Upper lobe of left lung (tissue), 6 donors: ENCODE data around the gene FNDC1. TPM values are rescaled to one million over a fixed set of nuclear protein-coding genes. Genes with fewer than 3 reads are reported as not detected.
A peak's percentile ranks its signal among the peaks of the same experiment; 100 is the strongest.

Experiments used
- ATAC-seq, 2 donors: fragments of 200-7000 bp; cut with Tn5 transposase; one replicate each; pipeline ENCODE4 v1.9.1; 2022; ENCODE audit warnings: mild to moderate bottlenecking in 2 of 2, moderate library complexity in 2 of 2; ENCODE audit not compliant: low FRiP score in 2 of 2
- DNase-seq, 2 donors: peaks; one replicate each; pipeline ENCODE4 v3.0.0-alpha.2; 2019 to 2020
- H3K27ac ChIP-seq, 4 donors: fragments of 200-600 bp; sonication (generic); one replicate each; pipeline ENCODE4 v1.5.1; 2016 to 2019
- H3K27me3 ChIP-seq, 4 donors: fragments of 200-600 bp; sonication (generic); one replicate each; pipeline ENCODE4 v1.5.1; 2017 to 2019
- H3K36me3 ChIP-seq, 4 donors: fragments of 200-600 bp; sonication (generic); one replicate each; pipeline ENCODE4 v1.5.1; 2016 to 2019
- H3K4me1 ChIP-seq, 4 donors: fragments of 200-600 bp; sonication (generic); one replicate each; pipeline ENCODE4 v1.5.1; 2018 to 2019
- H3K4me3 ChIP-seq, 4 donors: fragments of 200-600 bp; sonication (generic); one replicate each; pipeline ENCODE4 v1.5.1; 2017 to 2019; ENCODE audit warnings: mild to moderate bottlenecking in 2 of 4, moderate library complexity in 1 of 4
- H3K9me3 ChIP-seq, 4 donors: fragments of 200-600 bp; sonication (generic); one replicate each; pipeline ENCODE4 v1.5.1; 2018 to 2019
- CTCF ChIP-seq, 6 experiments: fragments of 450-650 bp in 4 of 6; fragments of 200-600 bp in 2 of 6; sonication (generic) in 2 of 6; IDR thresholded peaks; one replicate each; pipeline ENCODE4 v1.5.1; 2016 to 2019; ENCODE audit warnings: antibody characterized with exemption in 6 of 6
- EP300 ChIP-seq, 4 donors: sonication (generic); formaldehyde crosslinking; IDR thresholded peaks; one replicate each; pipeline ENCODE4 v1.5.1; 2017; ENCODE audit warnings: antibody characterized with exemption in 4 of 4, control low read depth in 2 of 4
- POLR2A ChIP-seq, 4 donors: fragments of 450-650 bp; IDR thresholded peaks; one replicate each; pipeline ENCODE4 v1.5.1; 2016 to 2017; ENCODE audit warnings: antibody characterized with exemption in 4 of 4, mild to moderate bottlenecking in 2 of 4
- POLR2AphosphoS5 ChIP-seq, 2 donors: sonication (generic); formaldehyde crosslinking; IDR thresholded peaks; one replicate each; pipeline ENCODE4 v1.5.1; 2017; ENCODE audit warnings: antibody characterized with exemption in 2 of 2
- WGBS, 2 donors: methylation state at CpG; one replicate each; pipeline ENCODE4 v1.1.5; 2017 to 2018; 5-methylcytosine and 5-hydroxymethylcytosine counted together
- total RNA-seq, 6 donors: library from RNA; depleted of rRNA in 4 of 6; stranded (reverse); fragments of >200 nt in 4 of 6; gene quantifications; one replicate each; pipeline versions ENCODE4 v1.1.0 to v1.2.1, GENCODE V29; 2016 to 2021
- donor health status: DM: no; HTN: no; CAD: no; lungs with moderate emphysema.
- donor health status: DM: no; HTN: yes; CAD: no; lungs with severe emphysema.

FNDC1 gene
- total RNA-seq, 6 donors from 2014 or later = 0.30 to 1.8 (median 0.65) TPM; not detected in 2

GRCh38 chr6:159302594-159302992 lies 133.4 kb downstream of the FNDC1 start:
- 65 to 72% methylated on average over 5 of the region's 5 CpGs for WGBS, 2 donors

GRCh38 chr6:159303159-159303558 lies 134.0 kb downstream of the FNDC1 start:
- H3K27me3 ChIP-seq = no peaks in the 10 kb centered on the region
- WGBS, 2 donors = 72 to 81% methylated on average over 2 of the region's 2 CpGs
- DNase-seq = no peak
- ATAC-seq = no peak
- no peaks in the 10 kb centered on the region for H3K9me3 ChIP-seq
- H3K4me3 ChIP-seq = no peak overlapping the region
- TF ChIP-seq EP300 (IDR thresholded peaks at IDR 0.05) = no peak
- no peak for TF ChIP-seq POLR2AphosphoS5 (IDR thresholded peaks at IDR 0.05)
- TF ChIP-seq CTCF (IDR thresholded peaks at IDR 0.05) = no peak
- TF ChIP-seq POLR2A (IDR thresholded peaks at IDR 0.05) = no peak
- no peaks in the 10 kb centered on the region for H3K36me3 ChIP-seq
- H3K4me1 ChIP-seq = no peaks in the 10 kb centered on the region
- no peak overlapping the region for H3K27ac ChIP-seq

More at GRCh38 chr6:159302594-159302992, 133.4 kb downstream of the FNDC1 start:
- Histone ChIP-seq H3K36me3 (no peaks in the 10 kb centered on the region), H3K9me3 (no peaks in the 10 kb centered on the region), H3K4me1 (no peaks in the 10 kb centered on the region), H3K27me3 (no peaks in the 10 kb centered on the region), H3K4me3 (no peak overlapping the region), H3K27ac (no peak overlapping the region)
- no peak for DNase-seq
- ATAC-seq = no peak
- TF ChIP-seq CTCF (IDR thresholded peaks at IDR 0.05) = no peak
- TF ChIP-seq POLR2AphosphoS5 (IDR thresholded peaks at IDR 0.05) = no peak
- no peak for TF ChIP-seq EP300 (IDR thresholded peaks at IDR 0.05)
- TF ChIP-seq POLR2A (IDR thresholded peaks at IDR 0.05) = no peak

GRCh38 chr6:159303784-159304183 lies 134.6 kb downstream of the FNDC1 start:
- ATAC-seq (no peak), DNase-seq (peak in 1 of 2 donors; percentile 45)
- TF ChIP-seq POLR2A (IDR thresholded peaks at IDR 0.05) (no peak), POLR2AphosphoS5 (IDR thresholded peaks at IDR 0.05) (no peak), EP300 (IDR thresholded peaks at IDR 0.05) (no peak), CTCF (IDR thresholded peaks at IDR 0.05) (no peak)
- H3K9me3 ChIP-seq = no peaks in the 10 kb centered on the region
- H3K4me3 ChIP-seq = no peak overlapping the region
- H3K4me1 ChIP-seq = no peaks in the 10 kb centered on the region
- 68 to 82% methylated on average over 3 to 6 of the region's 6 CpGs for WGBS, 2 donors
- H3K27me3 ChIP-seq = no peaks in the 10 kb centered on the region
- no peaks in the 10 kb centered on the region for H3K36me3 ChIP-seq
- H3K27ac ChIP-seq = no peak overlapping the region

- no peaks in the 10 kb centered on the region for H3K4me1 ChIP-seq
- H3K4me3 ChIP-seq = no peak overlapping the region
- no peaks in the 10 kb centered on the region for H3K36me3 ChIP-seq
- no peak overlapping the region for H3K27ac ChIP-seq
- no peak for ATAC-seq
- 73 to 87% methylated on average over 1 of the region's 1 CpG for WGBS, 2 donors
- DNase-seq = no peak
- H3K9me3 ChIP-seq = no peaks in the 10 kb centered on the region
- H3K27me3 ChIP-seq = no peaks in the 10 kb centered on the region
- TF ChIP-seq POLR2A (IDR thresholded peaks at IDR 0.05) (no peak), CTCF (IDR thresholded peaks at IDR 0.05) (no peak), POLR2AphosphoS5 (IDR thresholded peaks at IDR 0.05) (no peak), EP300 (IDR thresholded peaks at IDR 0.05) (no peak)
Measured at GRCh38 chr6:159304641-159305040, 135.4 kb downstream of the FNDC1 start.

GRCh38 chr6:159305159-159305558 lies 136.0 kb downstream of the FNDC1 start:
- no peak for DNase-seq
- Histone ChIP-seq H3K9me3 (no peaks in the 10 kb centered on the region), H3K4me1 (no peaks in the 10 kb centered on the region), H3K36me3 (no peaks in the 10 kb centered on the region), H3K27ac (no peak overlapping the region), H3K4me3 (no peak overlapping the region), H3K27me3 (no peaks in the 10 kb centered on the region)
- 77 to 85% methylated on average over 5 of the region's 5 CpGs for WGBS, 2 donors
- no peak for TF ChIP-seq POLR2AphosphoS5 (IDR thresholded peaks at IDR 0.05)
- no peak for TF ChIP-seq CTCF (IDR thresholded peaks at IDR 0.05)
- no peak for TF ChIP-seq POLR2A (IDR thresholded peaks at IDR 0.05)
- no peak for ATAC-seq
